CD4-positive, alpha-beta T cell treated with Interleukin-15 for 4 hours (primary cell): ENCODE results near the gene COL27A1.

Experiments used
- DNase-seq: peaks from one replicate; pipeline ENCODE4 v3.0.0-alpha.2; 2020; ENCODE audit warnings: low spot score

Gene COL27A1

GRCh38 chr9:114287763-114288192 lies 132.4 kb downstream of the COL27A1 start:
- no peak for DNase-seq

- DNase-seq: no peak
Measured at GRCh38 chr9:114288193-114289091, 133.1 kb downstream of the COL27A1 start.

- DNase-seq: no peak
Measured at GRCh38 chr9:114289106-114289505, 133.8 kb downstream of the COL27A1 start.

- no peak for DNase-seq
Measured at GRCh38 chr9:114289571-114290481, 134.5 kb downstream of the COL27A1 start.

GRCh38 chr9:114290561-114290986 lies 135.2 kb downstream of the COL27A1 start:
- DNase-seq: no peak

GRCh38 chr9:114291064-114291474 lies 135.7 kb downstream of the COL27A1 start:
- peak; percentile 65 for DNase-seq

GRCh38 chr9:114291886-114292590 lies 136.7 kb downstream of the COL27A1 start:
- DNase-seq: no peak

GRCh38 chr9:114294664-114295063 lies 139.3 kb downstream of the COL27A1 start:
- no peak for DNase-seq

GRCh38 chr9:114296338-114296737 lies 141.0 kb downstream of the COL27A1 start:
- no peak for DNase-seq

GRCh38 chr9:114299286-114300152 lies 144.2 kb downstream of the COL27A1 start:
- no peak for DNase-seq

GRCh38 chr9:114300153-114300845 lies 145.0 kb downstream of the COL27A1 start:
- no peak for DNase-seq

GRCh38 chr9:114300846-114301797 lies 145.8 kb downstream of the COL27A1 start:
- no peak for DNase-seq

GRCh38 chr9:114301798-114302565 lies 146.6 kb downstream of the COL27A1 start:
- no peak for DNase-seq

- DNase-seq: no peak
Measured at GRCh38 chr9:114302727-114303126, 147.4 kb downstream of the COL27A1 start.

GRCh38 chr9:114303571-114303970 lies 148.2 kb downstream of the COL27A1 start:
- no peak for DNase-seq

GRCh38 chr9:114303977-114304376 lies 148.6 kb downstream of the COL27A1 start:
- no peak for DNase-seq

- no peak for DNase-seq
Measured at GRCh38 chr9:114304416-114305188, 149.3 kb downstream of the COL27A1 start.

- no peak for DNase-seq
Measured at GRCh38 chr9:114307899-114308267, 152.5 kb downstream of the COL27A1 start.
